GM23338 (cell line): Measurements from ENCODE around the gene GC. TPM values are rescaled to one million over a fixed set of nuclear protein-coding genes. Genes with fewer than 3 reads are reported as not detected.

ENCODE experiments used
- ATAC-seq: fragments of 200-7000 bp; cut with Tn5 transposase; 3 replicates; pipeline ENCODE4 v1.9.1; 2020
- DNase-seq: peaks from one replicate; pipeline ENCODE4 v3.0.0-alpha.2; 2015; ENCODE audit warnings: low spot score
- H2AFZ ChIP-seq: fragments of 200-600 bp; sonication (generic); 2 replicates; pipeline ENCODE4 v1.8.0; 2016; ENCODE audit warnings: antibody characterized with exemption, mild to moderate bottlenecking, moderate library complexity
- H3F3A ChIP-seq: fragments of 200-600 bp; sonication (generic); replicated peaks from 2 replicates; pipeline ENCODE4 v1.8.0; 2017; ENCODE audit warnings: antibody characterized with exemption, mixed run types, low read depth
- H3K27ac ChIP-seq: fragments of 200-600 bp; sonication (generic); 2 replicates; pipeline ENCODE4 v1.6.1; 2016; ENCODE audit warnings: low read depth
- H3K27me3 ChIP-seq: fragments of 200-600 bp; sonication (generic); 2 replicates; pipeline ENCODE4 v1.8.0; 2016; ENCODE audit warnings: mild to moderate bottlenecking, mixed run types, moderate library complexity; ENCODE audit not compliant: insufficient read depth
- H3K36me3 ChIP-seq: fragments of 200-600 bp; sonication (generic); 2 replicates; pipeline ENCODE4 v1.8.0; 2016; ENCODE audit warnings: mild to moderate bottlenecking; ENCODE audit not compliant: insufficient read depth
- H3K4me1 ChIP-seq: fragments of 200-600 bp; sonication (generic); 2 replicates; pipeline ENCODE4 v1.8.0; 2016; ENCODE audit warnings: mild to moderate bottlenecking, moderate library complexity; ENCODE audit not compliant: insufficient read depth
- H3K4me2 ChIP-seq: fragments of 200-600 bp; sonication (generic); 2 replicates; pipeline ENCODE4 v1.7.1; 2017; ENCODE audit warnings: mixed run types
- H3K4me3 ChIP-seq: fragments of 200-600 bp; sonication (generic); 2 replicates; pipeline ENCODE4 v1.6.1; 2016; ENCODE audit warnings: mixed run types
- H3K79me2 ChIP-seq: fragments of 200-600 bp; sonication (generic); replicated peaks from 2 replicates; pipeline ENCODE4 v1.8.0; 2017; ENCODE audit warnings: mild to moderate bottlenecking; ENCODE audit not compliant: insufficient read depth
- H3K9me2 ChIP-seq: fragments of 200-600 bp; sonication (generic); 2 replicates; pipeline ENCODE4 v1.8.0; 2017; ENCODE audit not compliant: insufficient read depth
- H4K20me1 ChIP-seq: fragments of 200-600 bp; sonication (generic); replicated peaks from 2 replicates; pipeline ENCODE4 v1.8.0; 2017; ENCODE audit warnings: mild to moderate bottlenecking; ENCODE audit not compliant: insufficient read depth
- H3K27ac Mint-ChIP-seq: 2 replicates; pipeline ENCODE4 v1.8.0; 2020; ENCODE audit warnings: inconsistent platforms, mild to moderate bottlenecking, moderate library complexity, mixed read lengths
- H3K27me3 Mint-ChIP-seq: 3 replicates; pipeline ENCODE4 v1.8.0; 2022; ENCODE audit warnings: low read depth, mild to moderate bottlenecking, moderate library complexity, mixed read lengths, inconsistent platforms; ENCODE audit not compliant: insufficient read depth, poor library complexity
- H3K36me3 Mint-ChIP-seq: 3 replicates; pipeline ENCODE4 v1.8.0; 2021; ENCODE audit warnings: low read depth, mild to moderate bottlenecking, inconsistent platforms, moderate library complexity, mixed read lengths
- H3K4me1 Mint-ChIP-seq: 3 replicates; pipeline ENCODE4 v1.8.0; 2020; ENCODE audit warnings: mild to moderate bottlenecking, inconsistent platforms, mixed read lengths
- H3K4me3 Mint-ChIP-seq: 3 replicates; pipeline ENCODE4 v1.8.0; 2021; ENCODE audit warnings: moderate library complexity, mild to moderate bottlenecking, inconsistent platforms, mixed read lengths
- H3K9me3 Mint-ChIP-seq: 3 replicates; pipeline ENCODE4 v1.8.0; 2020; ENCODE audit warnings: moderate library complexity, mild to moderate bottlenecking, inconsistent platforms, mixed read lengths
- CREB1 ChIP-seq: fragments of 250-450 bp; sonication (Bioruptor Pico); IDR thresholded peaks from 2 replicates; pipeline ENCODE4 v1.5.0; 2020; ENCODE audit warnings: low read depth, mild to moderate bottlenecking, moderate library complexity
- JUNB ChIP-seq: IDR thresholded peaks from one replicate; pipeline ENCODE4 v1.6.1; 2016; ENCODE audit warnings: antibody characterized with exemption; ENCODE audit not compliant: unreplicated experiment
- NANOG ChIP-seq: IDR thresholded peaks from 2 replicates; pipeline ENCODE4 v1.6.1; 2016; ENCODE audit warnings: antibody characterized with exemption, borderline replicate concordance
- POLR2AphosphoS5 ChIP-seq: IDR thresholded peaks from 2 replicates; pipeline ENCODE4 v1.6.1; 2016; ENCODE audit warnings: antibody characterized with exemption, low read depth
- STAT1 ChIP-seq: IDR thresholded peaks from one replicate; pipeline ENCODE4 v1.6.1; 2016; ENCODE audit warnings: antibody characterized with exemption; ENCODE audit not compliant: unreplicated experiment
- polyA plus RNA-seq: library from polyadenylated mRNA; unstranded; fragments of >200 nt; fragmentation: Nextera tagmentation; extraction: Ambion mirVana; gene quantifications from 2 replicates; pipeline ENCODE4 v1.2.1, GENCODE V29; 2016
- total RNA-seq: library from RNA; depleted of rRNA; stranded (reverse); fragments of >200 nt; shearing (Covaris generic); gene quantifications from 2 replicates; pipeline ENCODE4 v1.2.3, GENCODE V29; 2014
- TF ChIP-seq, protein P1 (sequence below): IDR thresholded peaks from 2 replicates; pipeline ENCODE4 v1.6.1; 2016; ENCODE audit warnings: antibody characterized with exemption
- TF ChIP-seq, protein P2 (sequence below): fragments of 250-450 bp; sonication (Bioruptor Pico); IDR thresholded peaks from 2 replicates; pipeline ENCODE4 v1.5.0; 2020; ENCODE audit warnings: mild to moderate bottlenecking, moderate library complexity

The GC gene
- total and polyA plus RNA-seq, 2 experiments from 2014 or later = 0.21 to 1.7 TPM

DNA sequence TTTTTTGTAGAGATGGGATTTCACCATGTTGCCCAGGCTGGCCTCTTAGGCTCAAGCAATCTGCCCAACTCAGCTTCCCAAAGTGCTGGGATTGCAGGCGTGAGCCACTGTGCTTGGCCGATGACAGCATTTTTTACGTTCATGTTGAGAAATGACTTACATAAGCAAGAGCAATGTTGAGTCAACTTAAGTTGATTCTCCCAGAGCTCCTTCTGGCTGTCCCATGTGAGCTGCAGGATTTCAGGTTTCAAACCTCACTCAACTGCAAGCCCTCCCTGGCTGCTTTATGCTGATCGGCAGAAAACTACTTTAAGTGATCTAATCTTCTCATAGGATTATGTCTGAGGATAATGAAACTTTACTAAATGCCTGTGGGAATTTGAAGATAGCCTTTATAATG, 86.8 kb downstream of the GC start:
- no peak overlapping the region for H3K4me3 Mint-ChIP-seq
- H3K27ac ChIP-seq = no peak overlapping the region

More for the DNA sequence above, 86.8 kb downstream of the GC start:
- no peak overlapping the region for H3K4me2 ChIP-seq
- Mint-ChIP-seq H3K27ac (no peak overlapping the region), H3K9me3 (no peaks in the 10 kb centered on the region), H3K4me1 (peaks cover 18% of the 10 kb centered on the region), H3K36me3 (no peaks in the 10 kb centered on the region), H3K27me3 (no peaks in the 10 kb centered on the region)
- no peak overlapping the region for H2AFZ ChIP-seq
- TF ChIP-seq NANOG = no peak
- no peak for TF ChIP-seq POLR2AphosphoS5
- no peak for TF ChIP-seq JUNB
- TF ChIP-seq, protein P1, sequence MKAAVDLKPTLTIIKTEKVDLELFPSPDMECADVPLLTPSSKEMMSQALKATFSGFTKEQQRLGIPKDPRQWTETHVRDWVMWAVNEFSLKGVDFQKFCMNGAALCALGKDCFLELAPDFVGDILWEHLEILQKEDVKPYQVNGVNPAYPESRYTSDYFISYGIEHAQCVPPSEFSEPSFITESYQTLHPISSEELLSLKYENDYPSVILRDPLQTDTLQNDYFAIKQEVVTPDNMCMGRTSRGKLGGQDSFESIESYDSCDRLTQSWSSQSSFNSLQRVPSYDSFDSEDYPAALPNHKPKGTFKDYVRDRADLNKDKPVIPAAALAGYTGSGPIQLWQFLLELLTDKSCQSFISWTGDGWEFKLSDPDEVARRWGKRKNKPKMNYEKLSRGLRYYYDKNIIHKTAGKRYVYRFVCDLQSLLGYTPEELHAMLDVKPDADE = no peak
- no peak for TF ChIP-seq CREB1 (CRISPR knock-in tag)
- no peak for TF ChIP-seq STAT1
- TF ChIP-seq, protein P2, sequence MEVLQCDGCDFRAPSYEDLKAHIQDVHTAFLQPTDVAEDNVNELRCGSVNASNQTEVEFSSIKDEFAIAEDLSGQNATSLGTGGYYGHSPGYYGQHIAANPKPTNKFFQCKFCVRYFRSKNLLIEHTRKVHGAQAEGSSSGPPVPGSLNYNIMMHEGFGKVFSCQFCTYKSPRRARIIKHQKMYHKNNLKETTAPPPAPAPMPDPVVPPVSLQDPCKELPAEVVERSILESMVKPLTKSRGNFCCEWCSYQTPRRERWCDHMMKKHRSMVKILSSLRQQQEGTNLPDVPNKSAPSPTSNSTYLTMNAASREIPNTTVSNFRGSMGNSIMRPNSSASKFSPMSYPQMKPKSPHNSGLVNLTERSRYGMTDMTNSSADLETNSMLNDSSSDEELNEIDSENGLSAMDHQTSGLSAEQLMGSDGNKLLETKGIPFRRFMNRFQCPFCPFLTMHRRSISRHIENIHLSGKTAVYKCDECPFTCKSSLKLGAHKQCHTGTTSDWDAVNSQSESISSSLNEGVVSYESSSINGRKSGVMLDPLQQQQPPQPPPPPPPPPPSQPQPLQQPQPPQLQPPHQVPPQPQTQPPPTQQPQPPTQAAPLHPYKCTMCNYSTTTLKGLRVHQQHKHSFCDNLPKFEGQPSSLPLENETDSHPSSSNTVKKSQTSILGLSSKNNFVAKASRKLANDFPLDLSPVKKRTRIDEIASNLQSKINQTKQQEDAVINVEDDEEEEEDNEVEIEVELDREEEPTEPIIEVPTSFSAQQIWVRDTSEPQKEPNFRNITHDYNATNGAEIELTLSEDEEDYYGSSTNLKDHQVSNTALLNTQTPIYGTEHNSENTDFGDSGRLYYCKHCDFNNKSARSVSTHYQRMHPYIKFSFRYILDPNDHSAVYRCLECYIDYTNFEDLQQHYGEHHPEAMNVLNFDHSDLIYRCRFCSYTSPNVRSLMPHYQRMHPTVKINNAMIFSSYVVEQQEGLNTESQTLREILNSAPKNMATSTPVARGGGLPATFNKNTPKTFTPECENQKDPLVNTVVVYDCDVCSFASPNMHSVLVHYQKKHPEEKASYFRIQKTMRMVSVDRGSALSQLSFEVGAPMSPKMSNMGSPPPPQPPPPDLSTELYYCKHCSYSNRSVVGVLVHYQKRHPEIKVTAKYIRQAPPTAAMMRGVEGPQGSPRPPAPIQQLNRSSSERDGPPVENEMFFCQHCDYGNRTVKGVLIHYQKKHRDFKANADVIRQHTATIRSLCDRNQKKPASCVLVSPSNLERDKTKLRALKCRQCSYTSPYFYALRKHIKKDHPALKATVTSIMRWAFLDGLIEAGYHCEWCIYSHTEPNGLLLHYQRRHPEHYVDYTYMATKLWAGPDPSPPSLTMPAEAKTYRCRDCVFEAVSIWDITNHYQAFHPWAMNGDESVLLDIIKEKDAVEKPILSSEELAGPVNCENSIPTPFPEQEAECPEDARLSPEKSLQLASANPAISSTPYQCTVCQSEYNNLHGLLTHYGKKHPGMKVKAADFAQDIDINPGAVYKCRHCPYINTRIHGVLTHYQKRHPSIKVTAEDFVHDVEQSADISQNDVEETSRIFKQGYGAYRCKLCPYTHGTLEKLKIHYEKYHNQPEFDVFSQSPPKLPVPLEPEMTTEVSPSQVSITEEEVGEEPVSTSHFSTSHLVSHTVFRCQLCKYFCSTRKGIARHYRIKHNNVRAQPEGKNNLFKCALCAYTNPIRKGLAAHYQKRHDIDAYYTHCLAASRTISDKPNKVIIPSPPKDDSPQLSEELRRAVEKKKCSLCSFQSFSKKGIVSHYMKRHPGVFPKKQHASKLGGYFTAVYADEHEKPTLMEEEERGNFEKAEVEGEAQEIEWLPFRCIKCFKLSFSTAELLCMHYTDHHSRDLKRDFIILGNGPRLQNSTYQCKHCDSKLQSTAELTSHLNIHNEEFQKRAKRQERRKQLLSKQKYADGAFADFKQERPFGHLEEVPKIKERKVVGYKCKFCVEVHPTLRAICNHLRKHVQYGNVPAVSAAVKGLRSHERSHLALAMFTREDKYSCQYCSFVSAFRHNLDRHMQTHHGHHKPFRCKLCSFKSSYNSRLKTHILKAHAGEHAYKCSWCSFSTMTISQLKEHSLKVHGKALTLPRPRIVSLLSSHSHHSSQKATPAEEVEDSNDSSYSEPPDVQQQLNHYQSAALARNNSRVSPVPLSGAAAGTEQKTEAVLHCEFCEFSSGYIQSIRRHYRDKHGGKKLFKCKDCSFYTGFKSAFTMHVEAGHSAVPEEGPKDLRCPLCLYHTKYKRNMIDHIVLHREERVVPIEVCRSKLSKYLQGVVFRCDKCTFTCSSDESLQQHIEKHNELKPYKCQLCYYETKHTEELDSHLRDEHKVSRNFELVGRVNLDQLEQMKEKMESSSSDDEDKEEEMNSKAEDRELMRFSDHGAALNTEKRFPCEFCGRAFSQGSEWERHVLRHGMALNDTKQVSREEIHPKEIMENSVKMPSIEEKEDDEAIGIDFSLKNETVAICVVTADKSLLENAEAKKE (CRISPR knock-in tag) = no peak
- H3K79me2 ChIP-seq = no peaks in the 10 kb centered on the region
- peaks cover 14% of the 10 kb centered on the region for H3K4me1 ChIP-seq
- no peak overlapping the region for H3K4me3 ChIP-seq
- ATAC-seq = no peak
- 0 out of 2 replicates have a peak, but pooled peaks cover 6% of the 10 kb centered on the region for H3K9me2 ChIP-seq
- no peaks in the 10 kb centered on the region for H3K27me3 ChIP-seq
- H4K20me1 ChIP-seq = no peaks in the 10 kb centered on the region
- H3K36me3 ChIP-seq = no peaks in the 10 kb centered on the region
- no peak for DNase-seq
- no peaks in the 10 kb centered on the region for H3F3A ChIP-seq
